IMR-90 (cell line): Measurements from ENCODE around the gene FMNL1. TPM values are rescaled to one million over a fixed set of nuclear protein-coding genes. Genes with fewer than 3 reads are reported as not detected.
A peak's percentile ranks its signal among the peaks of the same experiment; 100 is the strongest.

Experiments
- ATAC-seq: fragments of 200-7000 bp; cut with Tn5 transposase; 2 replicates; pipeline ENCODE4 v1.9.1; 2020; ENCODE audit warnings: low read depth, mild to moderate bottlenecking, moderate library complexity
- BruUV-seq: library from RNA; stranded (reverse); fragments of 400-500 nt; replicated peaks from 2 replicates; lab custom pipeline; 2021; lab: Mats Ljungman, UMichigan
- CTCF ChIA-PET: fragments of 300-600 bp; formaldehyde crosslinking; extraction: SDS; loops from one replicate; lab custom pipeline; 2021; ENCODE audit warnings: antibody characterized with exemption; lab: Yijun Ruan, JAX
- POLR2A ChIA-PET: fragments of 300-600 bp; sonication (Branson Sonifier 250); formaldehyde crosslinking; loops from one replicate; lab custom pipeline; 2022; ENCODE audit warnings: antibody characterized with exemption; ENCODE audit not compliant: unreplicated experiment; lab: Charles Lee
- DNase-seq: peaks from one replicate; pipeline ENCODE4 v3.0.0; 2013
- H2AFZ ChIP-seq: replicated peaks from 2 replicates; pipeline ENCODE3; 2013; ENCODE audit warnings: low read length, mild to moderate bottlenecking; ENCODE audit not compliant: poor library complexity
- H2AK5ac ChIP-seq: 2 replicates; pipeline ENCODE4 v1.6.1; 2013; ENCODE audit warnings: low read depth, low read length, inconsistent platforms
- H2AK9ac ChIP-seq: replicated peaks from 2 replicates; pipeline ENCODE3; 2013; ENCODE audit warnings: mild to moderate bottlenecking, low read depth, low read length, moderate library complexity; ENCODE audit not compliant: poor library complexity
- H2BK120ac ChIP-seq: 2 replicates; pipeline ENCODE4 v1.6.1; 2013; ENCODE audit warnings: low read depth, low read length, inconsistent platforms
- H2BK15ac ChIP-seq: 3 replicates; pipeline ENCODE4 v1.6.1; 2013; ENCODE audit warnings: low read depth, low read length, inconsistent platforms
- H2BK20ac ChIP-seq: 2 replicates; pipeline ENCODE4 v1.6.1; 2013; ENCODE audit warnings: low read depth, mild to moderate bottlenecking, inconsistent platforms, low read length, moderate library complexity
- H2BK5ac ChIP-seq: 2 replicates; pipeline ENCODE4 v1.6.1; 2013; ENCODE audit warnings: mild to moderate bottlenecking, low read depth, low read length, inconsistent platforms; ENCODE audit not compliant: poor library complexity, severe bottlenecking
- H3K14ac ChIP-seq: replicated peaks from 2 replicates; pipeline ENCODE4 v1.6.1; 2013; ENCODE audit warnings: low read depth, low read length, inconsistent platforms
- H3K18ac ChIP-seq: 2 replicates; pipeline ENCODE4 v1.6.1; 2013; ENCODE audit warnings: low read depth, low read length, control low read depth
- H3K23ac ChIP-seq: 2 replicates; pipeline ENCODE4 v1.6.1; 2013; ENCODE audit warnings: low read depth, low read length, inconsistent platforms
- H3K27ac ChIP-seq: 2 replicates; pipeline ENCODE4 v1.5.1; 2013; ENCODE audit warnings: mild to moderate bottlenecking, control low read depth, low read length; ENCODE audit not compliant: insufficient read depth
- H3K27me3 ChIP-seq: 2 replicates; pipeline ENCODE4 v1.6.1; 2013; ENCODE audit warnings: low read length; ENCODE audit not compliant: control insufficient read depth, insufficient read depth
- H3K36me3 ChIP-seq: 2 replicates; pipeline ENCODE4 v1.6.1; 2013; ENCODE audit warnings: low read length, mixed read lengths; ENCODE audit not compliant: control insufficient read depth, insufficient read depth
- H3K4ac ChIP-seq: 2 replicates; pipeline ENCODE4 v1.6.1; 2013; ENCODE audit warnings: low read depth, low read length, inconsistent platforms
- H3K4me1 ChIP-seq: 2 replicates; pipeline ENCODE4 v1.6.1; 2013; ENCODE audit warnings: low read length, mixed read lengths; ENCODE audit not compliant: control insufficient read depth, insufficient read depth
- H3K4me2 ChIP-seq: 2 replicates; pipeline ENCODE4 v1.6.1; 2013; ENCODE audit warnings: low read depth, mild to moderate bottlenecking, control low read depth, low read length, moderate library complexity
- H3K4me3 ChIP-seq: 2 replicates; pipeline ENCODE4 v1.5.1; 2013; ENCODE audit warnings: low read depth, mild to moderate bottlenecking, control low read depth, low read length, moderate library complexity; ENCODE audit not compliant: insufficient read depth
- H3K56ac ChIP-seq: 2 replicates; pipeline ENCODE4 v1.6.1; 2013; ENCODE audit warnings: low read length, inconsistent platforms; ENCODE audit not compliant: insufficient read depth; ENCODE audit errors: extremely low read depth
- H3K79me1 ChIP-seq, 2 experiments: 2 replicates each; pipeline ENCODE4 v1.6.1; 2013; ENCODE audit warnings: low read length in 2 of 2, inconsistent platforms in 1 of 2, low read depth in 1 of 2
- H3K9ac ChIP-seq: 2 replicates; pipeline ENCODE4 v1.6.1; 2013; ENCODE audit warnings: low read depth, low read length, control low read depth
- H3K9me1 ChIP-seq: 2 replicates; pipeline ENCODE4 v1.6.1; 2013; ENCODE audit warnings: low read length, inconsistent platforms; ENCODE audit not compliant: insufficient read depth
- H3K9me3 ChIP-seq: 2 replicates; pipeline ENCODE4 v1.6.1; 2013; ENCODE audit warnings: low read length; ENCODE audit not compliant: control insufficient read depth, insufficient read depth
- H4K20me1 ChIP-seq: 2 replicates; pipeline ENCODE4 v1.6.1; 2013; ENCODE audit warnings: low read length, inconsistent platforms; ENCODE audit not compliant: insufficient read depth
- H4K5ac ChIP-seq: 2 replicates; pipeline ENCODE4 v1.6.1; 2013; ENCODE audit warnings: mild to moderate bottlenecking, low read depth, low read length, control low read depth
- H4K8ac ChIP-seq, 2 experiments: 2 replicates each; pipeline ENCODE4 v1.6.1; 2013; ENCODE audit warnings: low read depth in 2 of 2, low read length in 2 of 2, control low read depth in 1 of 2, inconsistent platforms in 1 of 2
- H4K91ac ChIP-seq: 2 replicates; pipeline ENCODE4 v1.6.1; 2013; ENCODE audit warnings: low read depth, low read length, inconsistent platforms; ENCODE audit not compliant: insufficient read depth
- BHLHE40 ChIP-seq: fragments of 150-350 bp; IDR thresholded peaks from 2 replicates; pipeline ENCODE4 v1.6.1; 2016; ENCODE audit warnings: mild to moderate bottlenecking, low read depth, low read length
- CEBPB ChIP-seq: IDR thresholded peaks from 2 replicates; pipeline ENCODE4 v1.6.1; 2012; ENCODE audit warnings: low read depth, low read length, improper control_type of control experiment
- CHD1 ChIP-seq: IDR thresholded peaks from 2 replicates; pipeline ENCODE4 v1.6.1; 2012; ENCODE audit warnings: low read depth, low read length, improper control_type of control experiment
- CTCF ChIP-seq: conservative IDR thresholded peaks from 2 replicates; pipeline ENCODE4 v1.5.1; 2012; ENCODE audit warnings: mild to moderate bottlenecking, low read depth, low read length, improper control_type of control experiment
- ELK1 ChIP-seq: fragments of 150-350 bp; IDR thresholded peaks from 2 replicates; pipeline ENCODE4 v1.6.1; 2016; ENCODE audit warnings: low read depth, mild to moderate bottlenecking, low read length, moderate library complexity, borderline replicate concordance
- FOS ChIP-seq: fragments of 150-350 bp; IDR thresholded peaks from 2 replicates; pipeline ENCODE4 v1.6.1; 2016; ENCODE audit warnings: low read depth, low read length
- MAFK ChIP-seq: IDR thresholded peaks from 2 replicates; pipeline ENCODE4 v1.6.1; 2012; ENCODE audit warnings: low read depth, low read length, improper control_type of control experiment
- MAZ ChIP-seq: IDR thresholded peaks from 2 replicates; pipeline ENCODE4 v1.6.1; 2012; ENCODE audit warnings: low read depth, mild to moderate bottlenecking, low read length, improper control_type of control experiment, moderate library complexity, borderline replicate concordance
- NFE2L2 ChIP-seq: fragments of 150-350 bp; IDR thresholded peaks from 2 replicates; pipeline ENCODE4 v1.6.1; 2016; ENCODE audit warnings: low read depth, mild to moderate bottlenecking, low read length
- RAD21 ChIP-seq: IDR thresholded peaks from 2 replicates; pipeline ENCODE4 v1.6.1; 2012; ENCODE audit warnings: low read length, improper control_type of control experiment
- RCOR1 ChIP-seq: IDR thresholded peaks from 2 replicates; pipeline ENCODE4 v1.6.1; 2012; ENCODE audit warnings: mild to moderate bottlenecking, low read length, improper control_type of control experiment; ENCODE audit not compliant: insufficient replicate concordance
- RFX5 ChIP-seq: IDR thresholded peaks from 2 replicates; pipeline ENCODE4 v1.8.0; 2012; ENCODE audit warnings: low read depth, mild to moderate bottlenecking, low read length, moderate library complexity
- SMC3 ChIP-seq: fragments of 150-350 bp; IDR thresholded peaks from 2 replicates; pipeline ENCODE4 v1.6.1; 2016; ENCODE audit warnings: low read depth, mild to moderate bottlenecking, antibody characterized with exemption, low read length, moderate library complexity
- USF2 ChIP-seq: fragments of 150-350 bp; IDR thresholded peaks from 2 replicates; pipeline ENCODE4 v1.6.1; 2017; ENCODE audit warnings: mild to moderate bottlenecking, antibody characterized with exemption, low read length, low read depth
- WGBS, 2 experiments: methylation state at CpG; one replicate each; pipeline versions ENCODE4 v1.1.5 to v1.1.7; 2013; ENCODE audit warnings: missing lambda C conversion rate in 2 of 2; ENCODE audit not compliant: insufficient read length in 1 of 2; ENCODE audit errors: extremely low coverage in 2 of 2; 5-methylcytosine and 5-hydroxymethylcytosine counted together
- dilution Hi-C: fragments of 300-500 bp; cut with HindIII; formaldehyde crosslinking; loops from one replicate; pipeline ENCODE4 v1.14.3; 2018; ENCODE audit warnings: low sequenced_read_pairs; ENCODE audit not compliant: unreplicated experiment
- in situ Hi-C: fragments of 300-500 bp; cut with MboI; formaldehyde crosslinking; loops from 3 replicates; pipeline ENCODE4 v1.14.3; 2019; ENCODE audit warnings: low sequenced_read_pairs, inconsistent platforms, mixed read lengths
- intact Hi-C: fragments of 100-400 bp; cut with micrococcal nuclease; formaldehyde crosslinking; loops from 2 replicates; pipeline ENCODE4 v1.10.0; 2022
- polyA plus RNA-seq, 3 experiments: library from polyadenylated mRNA; depleted of rRNA; stranded (reverse); fragments of >200 nt; gene quantifications; 2 replicates each; pipeline ENCODE4 v1.2.3, GENCODE V29; 2012; ENCODE audit warnings: low replicate concordance in 1 of 3
- total RNA-seq: library from RNA; depleted of rRNA; stranded (reverse); fragments of >200 nt; gene quantifications from 2 replicates; pipeline ENCODE4 v1.2.3, GENCODE V29; 2012

FMNL1 gene
- total and polyA plus RNA-seq, 2 of the 4 experiments (the other 2 are of a cell fraction), result 0.36 to 2.3 TPM

- dilution Hi-C loops (no loop called here), intact Hi-C loops (loop anchor here (1.0 to 10.0 kb wide), 6 partner anchors 16 to 616 kb away; partner anchors contain the start of gene MAP3K14), in situ Hi-C loops (loop anchor here (5.0 to 25.0 kb wide), 3 partner anchors 168 to 636 kb away; no protein-coding TSS in a partner anchor)
- Histone ChIP-seq H4K91ac (no peak overlapping the region), H2BK5ac (no peak overlapping the region), H3K4me2 (0 out of 2 replicates have a peak overlapping the region, but pooled peaks have one; percentile 34), H3K9me3 (no peaks in the 10 kb centered on the region), H4K20me1 (no peaks in the 10 kb centered on the region), H3K36me3 (no peaks in the 10 kb centered on the region), H2BK15ac (no peak overlapping the region), H3K27ac (no peak overlapping the region), H3K14ac (no peak overlapping the region), H4K5ac (no peak overlapping the region), H2AK9ac (no peak overlapping the region), H3K79me1 (no peaks in the 10 kb centered on the region; a peak in 1 of 4 replicates), H2AK5ac (no peak overlapping the region), H3K9ac (no peak overlapping the region), H3K4ac (no peak overlapping the region), H3K23ac (no peak overlapping the region), H3K27me3 (peaks cover 15% of the 10 kb centered on the region), H2BK120ac (no peak overlapping the region), H3K18ac (no peak overlapping the region), H2BK20ac (no peak overlapping the region), H4K8ac (no peak overlapping the region), H2AFZ (peak overlapping the region; percentile 58), H3K9me1 (no peaks in the 10 kb centered on the region), H3K56ac (no peak overlapping the region), H3K4me3 (no peak overlapping the region), H3K4me1 (peaks cover 9% of the 10 kb centered on the region; the same call in 1 of the 2 replicates)
- peak; percentile 90 for ATAC-seq
- 83% methylated on average over 1 of the region's 12 CpGs; no CpG with 5 or more reads in 1 of the 2 experiments for WGBS, 2 experiments
- BruUV-seq, result no TSS peak
- DNase-seq, result peak; percentile 77
- ChIA-PET POLR2A (no interaction called here), CTCF (interaction anchor here (0.5 to 1.8 kb wide), 13 partner anchors 10 to 372 kb away, joined by 3 to 14 read pairs (median 4); partner anchors contain the start of gene ACBD4)
- TF ChIP-seq SMC3 (peak; percentile 95), CEBPB (no peak), MAFK (no peak), RAD21 (peak; percentile 97), USF2 (no peak), CTCF (peak; percentile 98), BHLHE40 (no peak), RCOR1 (no peak), RFX5 (no peak), NFE2L2 (no peak), CHD1 (no peak), ELK1 (no peak), FOS (no peak), MAZ (peak; percentile 36; the same call in 1 of the 2 replicates)
Measured at GRCh38 chr17:45218895-45219661, 2.6 kb upstream of the FMNL1 start.
